Glutamatergic neuron (in vitro differentiated cells): ENCODE results near the gene CUEDC2. TPM values are rescaled to one million over a fixed set of nuclear protein-coding genes. Genes with fewer than 3 reads are reported as not detected.
"Not testable (repeated sequence)": the region's sequence is repeated elsewhere in the genome, so short reads cannot be mapped to it uniquely, and the experiment has no call there.

Experiments used
- DNase-seq: peaks from one replicate; pipeline ENCODE4 v3.0.0; 2022
- H3K27ac Mint-ChIP-seq: one replicate; pipeline ENCODE4 v1.8.0; 2020; ENCODE audit warnings: mild to moderate bottlenecking, mixed read lengths, inconsistent platforms; ENCODE audit not compliant: unreplicated experiment
- H3K27me3 Mint-ChIP-seq: one replicate; pipeline ENCODE4 v1.8.0; 2020; ENCODE audit warnings: mild to moderate bottlenecking, moderate library complexity, mixed read lengths, inconsistent platforms; ENCODE audit not compliant: unreplicated experiment
- H3K36me3 Mint-ChIP-seq: one replicate; pipeline ENCODE4 v1.8.0; 2020; ENCODE audit warnings: mild to moderate bottlenecking, mixed read lengths, inconsistent platforms; ENCODE audit not compliant: unreplicated experiment
- H3K4me1 Mint-ChIP-seq: one replicate; pipeline ENCODE4 v1.8.0; 2020; ENCODE audit warnings: mild to moderate bottlenecking, low read depth, mixed read lengths, inconsistent platforms; ENCODE audit not compliant: unreplicated experiment
- H3K4me3 Mint-ChIP-seq: one replicate; pipeline ENCODE4 v1.8.0; 2020; ENCODE audit warnings: mild to moderate bottlenecking, mixed read lengths, inconsistent platforms; ENCODE audit not compliant: unreplicated experiment
- H3K9me3 Mint-ChIP-seq: one replicate; pipeline ENCODE4 v1.8.0; 2020; ENCODE audit warnings: mild to moderate bottlenecking, moderate library complexity, mixed read lengths, inconsistent platforms; ENCODE audit not compliant: unreplicated experiment
- CTCF ChIP-seq: fragments of 200-600 bp; sonication (generic); IDR thresholded peaks from one replicate; pipeline ENCODE4 v1.5.0; 2021; ENCODE audit not compliant: partially characterized antibody, unreplicated experiment
- total RNA-seq: library from RNA; stranded (reverse); fragmentation: NEBNext Ultra II Directional; extraction: Animal tissue kit (Norgen Biotek cat#: 25700); gene quantifications from one replicate; pipeline ENCODE4 v1.2.1, GENCODE V29; 2021; ENCODE audit not compliant: unreplicated experiment

Gene CUEDC2
- total RNA-seq, 1 donor from 2014 or later: 104 TPM

GRCh38 chr10:102461187-102462054, 29.0 kb upstream of the CUEDC2 start:
- Mint-ChIP-seq H3K27me3 (peaks cover 4% of the 10 kb centered on the region), H3K4me3 (peak overlapping the region; percentile 97), H3K27ac (peak overlapping the region; percentile 93), H3K9me3 (peaks cover 14% of the 10 kb centered on the region), H3K4me1 (peaks cover 22% of the 10 kb centered on the region), H3K36me3 (no peaks in the 10 kb centered on the region)
- TF ChIP-seq CTCF: no peak
- peak; percentile 97 for DNase-seq

- Mint-ChIP-seq H3K4me3 (peak overlapping the region; percentile 97), H3K9me3 (peaks cover 14% of the 10 kb centered on the region), H3K36me3 (no peaks in the 10 kb centered on the region), H3K27ac (peak overlapping the region; percentile 93), H3K27me3 (peaks cover 4% of the 10 kb centered on the region), H3K4me1 (peaks cover 23% of the 10 kb centered on the region)
- TF ChIP-seq CTCF: no peak
- no peak for DNase-seq
These were observed 28.4 kb upstream of the CUEDC2 start for GRCh38 chr10:102460836-102461186.

GRCh38 chr10:102458656-102459055, 26.3 kb upstream of the CUEDC2 start:
- H3K4me1 Mint-ChIP-seq: peaks cover 26% of the 10 kb centered on the region
- TF ChIP-seq CTCF: no peak
- H3K36me3 Mint-ChIP-seq: no peaks in the 10 kb centered on the region
- no peak overlapping the region for H3K4me3 Mint-ChIP-seq
- peaks cover 4% of the 10 kb centered on the region for H3K27me3 Mint-ChIP-seq
- H3K9me3 Mint-ChIP-seq: peaks cover 14% of the 10 kb centered on the region
- H3K27ac Mint-ChIP-seq: no peak overlapping the region
- DNase-seq: no peak

GRCh38 chr10:102457591-102458150, 25.3 kb upstream of the CUEDC2 start:
- Mint-ChIP-seq H3K27me3 (peaks cover 4% of the 10 kb centered on the region), H3K27ac (no peak overlapping the region), H3K4me1 (peaks cover 21% of the 10 kb centered on the region), H3K9me3 (peaks cover 10% of the 10 kb centered on the region), H3K36me3 (no peaks in the 10 kb centered on the region), H3K4me3 (no peak overlapping the region)
- TF ChIP-seq CTCF: no peak
- no peak for DNase-seq

GRCh38 chr10:102455893-102456471, 23.6 kb upstream of the CUEDC2 start:
- TF ChIP-seq CTCF: no peak
- Mint-ChIP-seq H3K4me3 (no peak overlapping the region), H3K27me3 (no peaks in the 10 kb centered on the region), H3K27ac (no peak overlapping the region), H3K9me3 (peaks cover 2% of the 10 kb centered on the region), H3K36me3 (no peaks in the 10 kb centered on the region), H3K4me1 (peaks cover 10% of the 10 kb centered on the region)
- no peak for DNase-seq

- H3K9me3 Mint-ChIP-seq, H3K27me3 Mint-ChIP-seq, H3K4me1 Mint-ChIP-seq, DNase-seq, H3K36me3 Mint-ChIP-seq: not testable (repeated sequence)
- Mint-ChIP-seq H3K27ac (peak overlapping the region; percentile 17), H3K4me3 (peak overlapping the region; percentile 49)
These were observed 22.5 kb upstream of the CUEDC2 start for GRCh38 chr10:102454662-102455487.
